ENCODE measurements around the gene TRPV3.

GRCh38 chr17:3585826-3586225 is 28.2 kb upstream of the TRPV3 start:
- no peak for TF ChIP-seq CTCF (IDR thresholded peaks at IDR 0.05 in 8 of 11, conservative IDR thresholded peaks at IDR 0.05 in 3 of 11)
- no peak for TF ChIP-seq POLR2A (IDR thresholded peaks at IDR 0.05)
- no peak for TF ChIP-seq POLR2AphosphoS5 (IDR thresholded peaks at IDR 0.05)
